ENCODE measurements around the gene OR51B5. TPM values are rescaled to one million over a fixed set of nuclear protein-coding genes. Genes with fewer than 3 reads are reported as not detected.
"Not testable (repeated sequence)": the region's sequence is repeated elsewhere in the genome, so short reads cannot be mapped to it uniquely, and the experiment has no call there.

The OR51B5 gene
- polyA plus RNA-seq (2013, experiment 1 of 2; ENCODE audit: insufficient read length): not detected
- polyA plus RNA-seq (2013, experiment 2 of 2; ENCODE audit: insufficient read length): not detected

- no peak for DNase-seq
Measured at GRCh38 chr11:5343474-5344335, at the start of gene OR51B5. TSS of gene OR51B5 (minus strand) at chr11:5343524. CDS start at chr11:5343524, 0 bp downstream.

GRCh38 chr11:5390210-5390609, 46.9 kb upstream of the OR51B5 start:
- no peak for DNase-seq

GRCh38 chr11:5384335-5384734, 41.0 kb upstream of the OR51B5 start:
- no peak for DNase-seq

GRCh38 chr11:5383576-5383975, 40.3 kb upstream of the OR51B5 start, which contains the start of gene OR51M1:
TSS of gene OR51M1 (plus strand) at chr11:5383812. CDS start at chr11:5389399, 5,587 bp downstream.
- no peak for DNase-seq

GRCh38 chr11:5380740-5381342, 37.5 kb upstream of the OR51B5 start:
- DNase-seq: peak; percentile 60

- peak; percentile 61 for DNase-seq
Measured at GRCh38 chr11:5369789-5370188, 26.5 kb upstream of the OR51B5 start.

GRCh38 chr11:5368502-5369043, 25.2 kb upstream of the OR51B5 start:
- no peak for DNase-seq

GRCh38 chr11:5367448-5368074, 24.2 kb upstream of the OR51B5 start:
- DNase-seq: peak; percentile 80

GRCh38 chr11:5366856-5367255, 23.5 kb upstream of the OR51B5 start:
- peak; percentile 48 for DNase-seq

GRCh38 chr11:5366365-5366764, 23.0 kb upstream of the OR51B5 start:
- not testable (repeated sequence) for DNase-seq

GRCh38 chr11:5364214-5364613, 20.9 kb upstream of the OR51B5 start:
- peak; percentile 82 for DNase-seq

- DNase-seq: no peak
Measured at GRCh38 chr11:5363679-5364078, 20.4 kb upstream of the OR51B5 start.

- DNase-seq: no peak
Measured at GRCh38 chr11:5362017-5362625, 18.8 kb upstream of the OR51B5 start.

- DNase-seq: not testable (repeated sequence)
Measured at GRCh38 chr11:5356031-5356430, 12.7 kb upstream of the OR51B5 start.

- no peak for DNase-seq
Measured at GRCh38 chr11:5351208-5351607, 7.9 kb upstream of the OR51B5 start, which contains the start of gene OR51B6. TSS of gene OR51B6 (plus strand) at chr11:5351508. CDS start at chr11:5351508, 0 bp downstream.

GRCh38 chr11:5349550-5349949, 6.2 kb upstream of the OR51B5 start:
- no peak for DNase-seq

GRCh38 chr11:5348551-5349194, 5.3 kb upstream of the OR51B5 start:
- DNase-seq: no peak

- no peak for DNase-seq
Measured at GRCh38 chr11:5345831-5346230, 2.5 kb upstream of the OR51B5 start.

GRCh38 chr11:5339771-5340322, 3.5 kb downstream of the OR51B5 start:
- DNase-seq: no peak

- not testable (repeated sequence) for DNase-seq
Measured at GRCh38 chr11:5337253-5337652, 6.1 kb downstream of the OR51B5 start.

- no peak for DNase-seq
Measured at GRCh38 chr11:5336331-5336730, 7.0 kb downstream of the OR51B5 start.
